Epithelial cell of proximal tubule (primary cell): ENCODE results near the gene GUCA2B. TPM values are rescaled to one million over a fixed set of nuclear protein-coding genes. Genes with fewer than 3 reads are reported as not detected.

Experiments used
- DNase-seq: peaks from one replicate; pipeline ENCODE4 v3.0.0-alpha.2; 2011; ENCODE audit warnings: low read depth
- H3K4me3 ChIP-seq: 2 replicates; pipeline ENCODE4 v1.5.1; 2011; ENCODE audit warnings: low read depth, mild to moderate bottlenecking, low read length
- CTCF ChIP-seq: conservative IDR thresholded peaks from 2 replicates; pipeline ENCODE4 v1.5.1; 2012; ENCODE audit warnings: low read depth, mild to moderate bottlenecking, low read length
- total RNA-seq: library from RNA; depleted of rRNA; stranded (reverse); fragments of >200 nt; gene quantifications from 2 replicates; pipeline ENCODE4 v1.2.3, GENCODE V29; 2015

GUCA2B gene
- total RNA-seq, 1 donor from 2014 or later = not detected

- DNase-seq = no peak
- H3K4me3 ChIP-seq = no peak overlapping the region
- TF ChIP-seq CTCF = no peak
Observed at GRCh38 chr1:42172381-42173133, 19.3 kb downstream of the GUCA2B start.

- H3K4me3 ChIP-seq = no peak overlapping the region
- DNase-seq = no peak
- TF ChIP-seq CTCF = peak; percentile 97
Observed at GRCh38 chr1:42173155-42173933, 20.1 kb downstream of the GUCA2B start.

- TF ChIP-seq CTCF = no peak
- no peak for DNase-seq
- no peak overlapping the region for H3K4me3 ChIP-seq
Observed at GRCh38 chr1:42173961-42174735, 20.9 kb downstream of the GUCA2B start.

- no peak overlapping the region for H3K4me3 ChIP-seq
- no peak for DNase-seq
- no peak for TF ChIP-seq CTCF
Observed at GRCh38 chr1:42175314-42176054, 22.3 kb downstream of the GUCA2B start.

GRCh38 chr1:42176902-42177519 is 23.8 kb downstream of the GUCA2B start:
- peak; percentile 92 for TF ChIP-seq CTCF
- H3K4me3 ChIP-seq = no peak overlapping the region
- no peak for DNase-seq

- DNase-seq = peak; percentile 48
- H3K4me3 ChIP-seq = no peak overlapping the region
- no peak for TF ChIP-seq CTCF
Observed at GRCh38 chr1:42177541-42177981, 24.4 kb downstream of the GUCA2B start.
